Endodermal cell (in vitro differentiated cells): ENCODE data around the gene PIAS1. TPM values are rescaled to one million over a fixed set of nuclear protein-coding genes. Genes with fewer than 3 reads are reported as not detected.
A peak's percentile ranks its signal among the peaks of the same experiment; 100 is the strongest.

Source experiments
- DNase-seq: peaks from one replicate; pipeline ENCODE4 v3.0.0-alpha.2; 2017
- H3K27ac ChIP-seq: 2 replicates; pipeline ENCODE4 v1.5.1; 2013; ENCODE audit warnings: mild to moderate bottlenecking, low read depth, low read length, moderate library complexity
- H3K27me3 ChIP-seq: 2 replicates; pipeline ENCODE4 v1.6.1; 2013; ENCODE audit warnings: mild to moderate bottlenecking, low read length, moderate library complexity; ENCODE audit not compliant: insufficient read depth, control insufficient read depth, poor library complexity, severe bottlenecking
- H3K36me3 ChIP-seq: 2 replicates; pipeline ENCODE4 v1.7.0; 2013; ENCODE audit warnings: mild to moderate bottlenecking, low read length, moderate library complexity; ENCODE audit not compliant: control insufficient read depth, insufficient read depth
- H3K4me1 ChIP-seq: one replicate; pipeline ENCODE4 v1.7.0; 2013; ENCODE audit warnings: low read length; ENCODE audit not compliant: control insufficient read depth, insufficient read depth
- H3K4me3 ChIP-seq: 2 replicates; pipeline ENCODE4 v1.5.1; 2013; ENCODE audit warnings: mild to moderate bottlenecking, low read length, moderate library complexity
- H3K9ac ChIP-seq: 2 replicates; pipeline ENCODE4 v1.6.1; 2013; ENCODE audit warnings: mild to moderate bottlenecking, low read length, moderate library complexity; ENCODE audit not compliant: poor library complexity, severe bottlenecking; ENCODE audit errors: extremely low read depth
- H3K9me3 ChIP-seq: 2 replicates; pipeline ENCODE4 v1.6.1; 2013; ENCODE audit warnings: mild to moderate bottlenecking, low read length, moderate library complexity; ENCODE audit not compliant: control insufficient read depth
- H3K27ac Mint-ChIP-seq: 2 replicates; pipeline ENCODE4 v1.8.0; 2020; ENCODE audit warnings: mixed read lengths
- H3K27me3 Mint-ChIP-seq: 2 replicates; pipeline ENCODE4 v1.8.0; 2021; ENCODE audit warnings: mild to moderate bottlenecking, mixed read lengths; ENCODE audit not compliant: insufficient read depth
- H3K36me3 Mint-ChIP-seq: 2 replicates; pipeline ENCODE4 v1.8.0; 2020; ENCODE audit warnings: low read depth, mixed read lengths
- H3K4me1 Mint-ChIP-seq: 2 replicates; pipeline ENCODE4 v1.8.0; 2020; ENCODE audit warnings: mixed read lengths
- H3K4me3 Mint-ChIP-seq: 2 replicates; pipeline ENCODE4 v1.8.0; 2020; ENCODE audit warnings: mild to moderate bottlenecking, moderate library complexity, mixed read lengths
- H3K9me3 Mint-ChIP-seq: 2 replicates; pipeline ENCODE4 v1.8.0; 2020; ENCODE audit warnings: mild to moderate bottlenecking, mixed read lengths
- CTCF ChIP-seq: fragments of 200-600 bp; sonication (generic); conservative IDR thresholded peaks from 2 replicates; pipeline ENCODE4 v1.5.0; 2021; ENCODE audit warnings: antibody characterized with exemption, mild to moderate bottlenecking
- WGBS, 2 experiments: methylation state at CpG; one replicate each; pipeline versions ENCODE4 v1.1.5 to v1.1.7; 2013; ENCODE audit warnings: missing lambda C conversion rate in 2 of 2, mixed read lengths in 1 of 2; ENCODE audit not compliant: insufficient coverage in 1 of 2, insufficient read length in 1 of 2; 5-methylcytosine and 5-hydroxymethylcytosine counted together
- total RNA-seq, 2 donors: library from RNA; stranded (reverse); fragmentation: NEBNext Ultra II Directional in 1 of 2; extraction: Animal tissue kit (Norgen Biotek cat#: 25700) in 1 of 2; gene quantifications; 2 replicates in 1 of 2; 3 replicates in 1 of 2; pipeline ENCODE4 v1.2.1, GENCODE V29; 2021

PIAS1 gene
- total RNA-seq, 2 donors from 2014 or later = 38.0 to 40.1 TPM

GRCh38 chr15:68229386-68230156 is 175.5 kb downstream of the PIAS1 start, which contains the start of gene CLN6:
Gene CLN6, minus strand, starts transcription at chr15:68229728. Its CDS starts 144 bp downstream, at chr15:68229584.
- 0 to 2% methylated on average over 12 to 82 of the region's 82 CpGs for WGBS, 2 experiments
- Histone ChIP-seq H3K9ac (peak within 1 kb of the TSS; percentile 86), H3K4me3 (peak within 1 kb of the TSS; percentile 88), H3K27me3 (no peaks in the 10 kb centered on the region), H3K27ac (peak within 1 kb of the TSS; percentile 78), H3K36me3 (no peaks in the 10 kb centered on the region), H3K9me3 (no peaks in the 10 kb centered on the region), H3K4me1 (peaks cover 8% of the 10 kb centered on the region)
- H3K27me3 Mint-ChIP-seq = peaks cover 13% of the 10 kb centered on the region
- H3K9me3 Mint-ChIP-seq = peaks cover 2% of the 10 kb centered on the region
- peak within 1 kb of the TSS; percentile 69 for H3K4me3 Mint-ChIP-seq
- no peak for TF ChIP-seq CTCF
- DNase-seq = peak; percentile 94
- peaks cover 31% of the 10 kb centered on the region for H3K4me1 Mint-ChIP-seq
- H3K36me3 Mint-ChIP-seq = peaks cover 3% of the 10 kb centered on the region
- H3K27ac Mint-ChIP-seq = peak within 1 kb of the TSS; percentile 83

- H3K4me3 ChIP-seq = peak overlapping the region; percentile 88
- H3K27me3 Mint-ChIP-seq = peaks cover 13% of the 10 kb centered on the region
- no peaks in the 10 kb centered on the region for H3K27me3 ChIP-seq
- H3K9me3 ChIP-seq = no peaks in the 10 kb centered on the region
- H3K27ac ChIP-seq = no peak overlapping the region
- 74 to 84% methylated on average over 17 to 20 of the region's 20 CpGs for WGBS, 2 experiments
- H3K9me3 Mint-ChIP-seq = no peaks in the 10 kb centered on the region
- peaks cover 8% of the 10 kb centered on the region for H3K4me1 ChIP-seq
- no peak for TF ChIP-seq CTCF
- H3K36me3 ChIP-seq = no peaks in the 10 kb centered on the region
- H3K27ac Mint-ChIP-seq = peak overlapping the region; percentile 62
- H3K4me1 Mint-ChIP-seq = peaks cover 31% of the 10 kb centered on the region
- H3K9ac ChIP-seq = peak overlapping the region; percentile 47
- no peaks in the 10 kb centered on the region for H3K36me3 Mint-ChIP-seq
- peak overlapping the region; percentile 69 for H3K4me3 Mint-ChIP-seq
- DNase-seq = no peak
Observed at GRCh38 chr15:68230157-68231100, 176.3 kb downstream of the PIAS1 start.

- H3K4me1 ChIP-seq = peaks cover 8% of the 10 kb centered on the region
- no peaks in the 10 kb centered on the region for H3K9me3 Mint-ChIP-seq
- peaks cover 31% of the 10 kb centered on the region for H3K4me1 Mint-ChIP-seq
- no peak overlapping the region for H3K27ac ChIP-seq
- no peaks in the 10 kb centered on the region for H3K27me3 ChIP-seq
- no peak overlapping the region for H3K4me3 ChIP-seq
- WGBS, 2 experiments = 90 to 93% methylated on average over 2 to 9 of the region's 9 CpGs
- H3K9me3 ChIP-seq = no peaks in the 10 kb centered on the region
- no peak overlapping the region for H3K4me3 Mint-ChIP-seq
- H3K36me3 ChIP-seq = no peaks in the 10 kb centered on the region
- peaks cover 13% of the 10 kb centered on the region for H3K27me3 Mint-ChIP-seq
- H3K27ac Mint-ChIP-seq = no peak overlapping the region
- no peak overlapping the region for H3K9ac ChIP-seq
- DNase-seq = no peak
- no peaks in the 10 kb centered on the region for H3K36me3 Mint-ChIP-seq
- no peak for TF ChIP-seq CTCF
Observed at GRCh38 chr15:68231102-68231818, 177.1 kb downstream of the PIAS1 start.
